A673 (cell line): ENCODE results near the gene VAT1. TPM values are rescaled to one million over a fixed set of nuclear protein-coding genes. Genes with fewer than 3 reads are reported as not detected.
A peak's percentile ranks its signal among the peaks of the same experiment; 100 is the strongest.
"Not testable (repeated sequence)": the region's sequence is repeated elsewhere in the genome, so short reads cannot be mapped to it uniquely, and the experiment has no call there.

Experiments
- BruUV-seq: library from RNA; stranded (reverse); fragments of 400-500 nt; replicated peaks from 2 replicates; lab custom pipeline; 2021; lab: Mats Ljungman, UMichigan
- CTCF ChIA-PET: fragments of 300-600 bp; sonication (Branson Sonifier 250); formaldehyde crosslinking; loops from one replicate; lab custom pipeline; 2022; ENCODE audit warnings: antibody characterized with exemption; lab: Charles Lee
- POLR2A ChIA-PET: fragments of 300-600 bp; sonication (Branson Sonifier 250); formaldehyde crosslinking; loops from one replicate; lab custom pipeline; 2022; ENCODE audit warnings: antibody characterized with exemption; ENCODE audit not compliant: low non-redundant PET; lab: Charles Lee
- DNase-seq: peaks from one replicate; pipeline ENCODE4 v3.0.0-alpha.2; 2015; ENCODE audit warnings: low spot score
- H3K27ac ChIP-seq: fragments of 200-600 bp; sonication (generic); 2 replicates; pipeline ENCODE4 v1.5.1; 2016; ENCODE audit warnings: mixed run types, low read depth, mild to moderate bottlenecking, mixed read lengths, antibody characterized with exemption, low read length; ENCODE audit not compliant: poor library complexity, severe bottlenecking
- H3K27me3 ChIP-seq: fragments of 200-600 bp; sonication (generic); replicated peaks from 2 replicates; pipeline ENCODE4 v1.6.1; 2017; ENCODE audit warnings: mixed run types, low read depth, mild to moderate bottlenecking, mixed read lengths, antibody characterized with exemption, low read length; ENCODE audit not compliant: insufficient read depth, poor library complexity
- H3K36me3 ChIP-seq: fragments of 200-600 bp; sonication (generic); 2 replicates; pipeline ENCODE4 v1.6.1; 2016; ENCODE audit warnings: mixed run types, mild to moderate bottlenecking, mixed read lengths, antibody characterized with exemption, low read length; ENCODE audit not compliant: insufficient read depth, poor library complexity, severe bottlenecking
- H3K4me1 ChIP-seq: fragments of 200-600 bp; sonication (generic); 2 replicates; pipeline ENCODE4 v1.6.1; 2017; ENCODE audit warnings: mixed run types, mild to moderate bottlenecking, mixed read lengths, antibody characterized with exemption, low read length; ENCODE audit not compliant: insufficient read depth, poor library complexity, severe bottlenecking
- H3K4me3 ChIP-seq: fragments of 200-600 bp; sonication (generic); 2 replicates; pipeline ENCODE4 v1.5.1; 2016; ENCODE audit warnings: low read depth, mixed run types, mild to moderate bottlenecking, mixed read lengths, low read length; ENCODE audit not compliant: poor library complexity, severe bottlenecking
- H3K9me3 ChIP-seq: fragments of 200-600 bp; sonication (generic); 2 replicates; pipeline ENCODE4 v1.6.1; 2016; ENCODE audit warnings: mixed run types, low read depth, mild to moderate bottlenecking, mixed read lengths, antibody characterized with exemption, low read length; ENCODE audit not compliant: poor library complexity, severe bottlenecking
- EZH2 ChIP-seq: fragments of 200-600 bp; sonication (generic); IDR thresholded peaks from 2 replicates; pipeline ENCODE4 v1.6.1; 2017; ENCODE audit warnings: borderline replicate concordance, low read depth, mild to moderate bottlenecking, mixed read lengths, antibody characterized with exemption, low read length; ENCODE audit not compliant: poor library complexity, severe bottlenecking
- intact Hi-C: fragments of 100-400 bp; cut with micrococcal nuclease; formaldehyde crosslinking; loops from one replicate; pipeline ENCODE4 v1.10.0; 2022; ENCODE audit not compliant: unreplicated experiment
- total RNA-seq: library from RNA; stranded (reverse); gene quantifications from 2 replicates; pipeline ENCODE4 v1.2.3, GENCODE V29; 2021
- TF ChIP-seq, protein P1 (sequence below): fragments of 300-800, 200-600 bp; sonication (generic); conservative IDR thresholded peaks from 2 replicates; pipeline ENCODE4 v1.5.1; 2017; ENCODE audit warnings: low read depth, mild to moderate bottlenecking, antibody characterized with exemption, low read length, moderate library complexity, mixed read lengths

Gene VAT1
- total RNA-seq, 1 experiment from 2014 or later: 45.2 TPM

DNA sequence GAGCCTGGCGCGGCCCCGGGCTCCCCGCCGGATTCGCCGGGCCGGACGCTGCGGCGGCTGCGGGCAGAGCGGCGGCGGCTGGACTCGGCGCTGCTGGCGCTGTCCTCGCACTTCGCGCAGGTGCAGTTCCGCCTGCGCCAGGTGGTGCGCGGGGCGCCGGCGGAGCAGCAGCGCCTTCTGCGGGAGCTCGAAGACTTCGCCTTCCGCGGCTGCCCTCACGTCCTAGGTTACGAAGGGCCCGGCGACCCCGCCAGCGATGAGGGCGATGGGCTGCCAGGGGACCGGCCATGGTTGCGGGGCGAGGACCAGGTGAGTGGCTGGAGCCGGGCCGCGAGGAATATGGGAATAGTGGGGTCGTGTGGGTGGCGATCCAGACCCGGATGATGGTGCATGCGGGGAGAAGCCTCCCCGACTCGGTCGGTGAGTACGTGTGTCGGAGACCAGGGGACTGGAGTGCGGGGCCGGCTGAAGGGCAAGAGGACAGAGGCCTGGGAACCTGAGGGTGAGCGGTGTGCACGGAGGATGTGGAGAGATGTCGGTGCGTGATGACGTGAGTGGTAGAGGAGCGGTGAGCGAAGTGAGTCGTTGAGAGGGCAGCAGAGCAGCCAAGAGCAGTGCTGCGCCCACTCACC is 41.3 kb downstream of the VAT1 start:
- H3K27me3 ChIP-seq: no peaks in the 10 kb centered on the region
- H3K36me3 ChIP-seq: no peaks in the 10 kb centered on the region
- no peaks in the 10 kb centered on the region for H3K4me1 ChIP-seq
- H3K4me3 ChIP-seq: peak overlapping the region; percentile 81
- no TSS peak for BruUV-seq
- POLR2A ChIA-PET: no interaction called here
- peak overlapping the region; percentile 68 for H3K27ac ChIP-seq
- CTCF ChIA-PET: no interaction called here
- no peak for DNase-seq
- no peaks in the 10 kb centered on the region for H3K9me3 ChIP-seq
- intact Hi-C loops: no loop called here
- TF ChIP-seq EZH2: no peak
- TF ChIP-seq, protein P1, sequence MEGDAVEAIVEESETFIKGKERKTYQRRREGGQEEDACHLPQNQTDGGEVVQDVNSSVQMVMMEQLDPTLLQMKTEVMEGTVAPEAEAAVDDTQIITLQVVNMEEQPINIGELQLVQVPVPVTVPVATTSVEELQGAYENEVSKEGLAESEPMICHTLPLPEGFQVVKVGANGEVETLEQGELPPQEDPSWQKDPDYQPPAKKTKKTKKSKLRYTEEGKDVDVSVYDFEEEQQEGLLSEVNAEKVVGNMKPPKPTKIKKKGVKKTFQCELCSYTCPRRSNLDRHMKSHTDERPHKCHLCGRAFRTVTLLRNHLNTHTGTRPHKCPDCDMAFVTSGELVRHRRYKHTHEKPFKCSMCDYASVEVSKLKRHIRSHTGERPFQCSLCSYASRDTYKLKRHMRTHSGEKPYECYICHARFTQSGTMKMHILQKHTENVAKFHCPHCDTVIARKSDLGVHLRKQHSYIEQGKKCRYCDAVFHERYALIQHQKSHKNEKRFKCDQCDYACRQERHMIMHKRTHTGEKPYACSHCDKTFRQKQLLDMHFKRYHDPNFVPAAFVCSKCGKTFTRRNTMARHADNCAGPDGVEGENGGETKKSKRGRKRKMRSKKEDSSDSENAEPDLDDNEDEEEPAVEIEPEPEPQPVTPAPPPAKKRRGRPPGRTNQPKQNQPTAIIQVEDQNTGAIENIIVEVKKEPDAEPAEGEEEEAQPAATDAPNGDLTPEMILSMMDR: no peak

DNA sequence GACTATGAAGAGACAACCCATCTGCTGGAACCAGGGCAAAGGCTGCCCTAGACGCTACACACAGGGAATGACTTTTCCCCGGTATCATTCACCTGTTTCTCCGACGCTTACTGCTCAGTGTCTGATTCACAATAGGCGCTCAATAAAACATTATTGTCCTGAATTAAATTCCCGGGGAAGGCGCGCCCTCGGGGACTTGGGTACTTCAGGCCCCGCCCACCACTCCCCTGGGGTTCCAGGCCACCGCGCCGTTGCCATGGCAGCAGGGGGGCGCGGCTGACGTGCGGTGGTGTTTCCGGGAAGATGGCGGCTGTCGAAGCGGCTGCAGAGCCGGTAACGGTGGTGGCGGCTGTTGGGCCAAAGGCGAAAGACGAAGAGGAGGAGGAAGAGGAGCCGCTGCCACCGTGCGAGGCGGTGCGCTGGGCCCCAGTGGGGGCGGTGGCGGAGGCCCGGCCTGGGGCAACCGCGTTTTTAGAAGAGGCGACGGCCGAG is 41.9 kb downstream of the VAT1 start, which contains the start of gene RUNDC1:
TSS of gene RUNDC1 (plus strand) at position 292 of the 492 bp plus-strand sequence. CDS start at position 304, 12 bp downstream.
- ChIA-PET CTCF (no interaction called here), POLR2A (no interaction called here)
- DNase-seq: peak; percentile 89
- Histone ChIP-seq H3K36me3 (no peaks in the 10 kb centered on the region), H3K9me3 (no peaks in the 10 kb centered on the region), H3K4me1 (no peaks in the 10 kb centered on the region), H3K4me3 (peak within 1 kb of the TSS; percentile 81), H3K27ac (peak within 1 kb of the TSS; percentile 68), H3K27me3 (no peaks in the 10 kb centered on the region)
- intact Hi-C loops: no loop called here
- no TSS peak for BruUV-seq
- TF ChIP-seq, protein P1: no peak

DNA sequence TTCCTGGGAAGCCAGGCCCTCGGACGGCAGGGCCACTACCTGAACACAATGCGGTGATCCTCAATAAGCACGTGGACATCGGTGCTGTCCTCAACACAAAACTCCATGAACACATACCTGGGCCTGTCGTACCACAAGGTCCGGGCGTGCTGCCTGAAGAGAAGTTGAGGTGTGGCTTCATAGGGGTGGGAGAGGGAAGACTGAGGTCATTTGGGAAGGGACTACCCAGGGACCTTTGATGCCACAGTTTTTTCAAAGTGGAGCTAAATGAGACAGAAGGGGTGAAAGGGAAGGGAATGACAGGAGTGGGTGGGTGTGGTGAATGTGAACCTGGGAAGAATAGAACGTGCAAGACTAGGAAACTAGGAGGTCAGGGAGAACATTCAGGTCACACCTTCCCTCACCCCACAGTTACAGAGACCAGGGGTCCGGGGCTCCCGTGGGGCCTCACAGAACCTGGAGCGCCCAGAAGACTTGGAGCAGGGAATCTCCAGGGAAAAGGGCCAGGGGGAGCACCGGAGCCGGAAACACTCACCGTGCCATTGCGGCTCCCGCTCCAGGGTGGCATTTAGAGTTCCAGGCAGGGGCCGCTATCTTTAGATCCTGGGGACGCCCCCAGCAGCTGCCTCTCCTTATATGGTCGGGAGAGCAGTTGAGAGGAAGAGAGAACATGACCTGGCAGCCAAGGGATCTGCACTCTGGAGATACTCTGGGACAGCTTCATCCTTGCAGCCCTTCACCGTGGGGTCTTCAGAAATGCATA is 42.5 kb downstream of the VAT1 start, which contains the start of gene PTGES3L:
TSS of gene PTGES3L (minus strand) at position 570 of the 763 bp plus-strand sequence. CDS start at position 543, 27 bp downstream.
- peak within 1 kb of the TSS; percentile 81 for H3K4me3 ChIP-seq
- intact Hi-C loops: no loop called here
- CTCF ChIA-PET: no interaction called here
- DNase-seq: peak; percentile 46
- H3K9me3 ChIP-seq: no peaks in the 10 kb centered on the region
- no peaks in the 10 kb centered on the region for H3K4me1 ChIP-seq
- peak within 1 kb of the TSS; percentile 68 for H3K27ac ChIP-seq
- no peaks in the 10 kb centered on the region for H3K27me3 ChIP-seq
- POLR2A ChIA-PET: no interaction called here
- no TSS peak for BruUV-seq
- TF ChIP-seq, protein P1: no peak
- no peak for TF ChIP-seq EZH2
- H3K36me3 ChIP-seq: no peaks in the 10 kb centered on the region

DNA sequence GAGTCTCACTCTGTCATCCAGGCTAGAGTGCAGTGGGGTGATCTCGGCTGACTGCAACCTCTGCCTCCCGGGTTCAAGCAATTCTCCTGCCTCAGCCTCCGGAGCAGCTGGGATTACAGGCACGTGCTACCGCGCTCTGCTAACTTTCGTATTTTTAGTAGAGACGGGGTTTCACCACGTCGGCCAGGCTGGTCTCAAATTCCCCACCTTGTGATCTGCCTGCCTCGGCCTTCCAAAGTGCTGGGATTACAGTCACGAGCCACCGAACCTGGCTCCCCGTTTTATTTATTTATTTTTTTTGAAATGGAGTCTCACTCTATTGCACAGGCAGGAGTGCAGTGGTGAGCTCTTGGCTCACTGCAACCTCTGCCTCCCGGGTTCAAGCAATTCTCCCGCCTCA is 46.5 kb downstream of the VAT1 start:
- H3K9me3 ChIP-seq, DNase-seq, H3K27me3 ChIP-seq, POLR2A ChIA-PET, CTCF ChIA-PET, H3K27ac ChIP-seq, H3K4me3 ChIP-seq, BruUV-seq, H3K36me3 ChIP-seq, intact Hi-C loops, H3K4me1 ChIP-seq: not testable (repeated sequence)
